ENCODE results near the gene MAP4K5. TPM values are rescaled to one million over a fixed set of nuclear protein-coding genes. Genes with fewer than 3 reads are reported as not detected.

The MAP4K5 gene
- total and polyA plus RNA-seq, 2 of the 13 experiments (the other 11 are each of a cell fraction or from before 2014, with no cell fraction given), result 12.7 to 23.9 TPM

- CTCF ChIA-PET (ENCODE audit: low intra/inter-chr PET ratio, low total read pairs), result no interaction called here
- no peak for FAIRE-seq
Measured at GRCh38 chr14:50562841-50563240, 30.5 kb upstream of the MAP4K5 start.

More at GRCh38 chr14:50562841-50563240, 30.5 kb upstream of the MAP4K5 start:
- ATAC-seq, result no peak
- H3K4me3 ChIP-seq (replicated peaks in 1 of 3; ENCODE audit: insufficient read depth in 1 of 3, low read depth in 2 of 3, low read length in 3 of 3), result no peak overlapping the region
- no peak for DNase-seq (ENCODE audit: low spot score)
- H3K27me3 ChIP-seq (ENCODE audit: control insufficient read depth in 1 of 2, insufficient read depth in 2 of 2, low read length in 2 of 2), result peaks cover 1 to 27% of the 10 kb centered on the region in 2 experiments
- TF ChIP-seq MAF1 (CRISPR knock-in tag; IDR thresholded peaks at IDR 0.05; ENCODE audit: borderline replicate concordance) (no peak), ATF3 (CRISPR knock-in tag; IDR thresholded peaks at IDR 0.05) (no peak), POLR2A (IDR thresholded peaks at IDR 0.05; ENCODE audit: insufficient read depth in 1 of 2, low read depth in 2 of 2, low read length in 2 of 2) (no peak), KLF13 (CRISPR knock-in tag; IDR thresholded peaks at IDR 0.05) (no peak), ZMYM3 (CRISPR knock-in tag; IDR thresholded peaks at IDR 0.05) (no peak), SRSF1 (optimal IDR thresholded peaks at IDR 0.05; ENCODE audit: low read depth, low read length) (no peak), ZNF607 (CRISPR knock-in tag; IDR thresholded peaks at IDR 0.05; ENCODE audit: borderline replicate concordance) (no peak), SOX6 (IDR thresholded peaks at IDR 0.05) (no peak), SOX6 (CRISPR knock-in tag; IDR thresholded peaks at IDR 0.05) (no peak), ATRX (CRISPR knock-in tag; IDR thresholded peaks at IDR 0.05; ENCODE audit: borderline replicate concordance) (no peak)
- TF ChIP-seq, protein P1, sequence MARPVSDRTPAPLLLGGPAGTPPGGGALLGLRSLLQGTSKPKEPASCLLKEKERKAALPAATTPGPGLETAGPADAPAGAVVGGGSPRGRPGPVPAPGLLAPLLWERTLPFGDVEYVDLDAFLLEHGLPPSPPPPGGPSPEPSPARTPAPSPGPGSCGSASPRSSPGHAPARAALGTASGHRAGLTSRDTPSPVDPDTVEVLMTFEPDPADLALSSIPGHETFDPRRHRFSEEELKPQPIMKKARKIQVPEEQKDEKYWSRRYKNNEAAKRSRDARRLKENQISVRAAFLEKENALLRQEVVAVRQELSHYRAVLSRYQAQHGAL (CRISPR knock-in tag; IDR thresholded peaks at IDR 0.05; ENCODE audit: not compliant biosample characterization), result no peak
- TF ChIP-seq, protein P2, sequence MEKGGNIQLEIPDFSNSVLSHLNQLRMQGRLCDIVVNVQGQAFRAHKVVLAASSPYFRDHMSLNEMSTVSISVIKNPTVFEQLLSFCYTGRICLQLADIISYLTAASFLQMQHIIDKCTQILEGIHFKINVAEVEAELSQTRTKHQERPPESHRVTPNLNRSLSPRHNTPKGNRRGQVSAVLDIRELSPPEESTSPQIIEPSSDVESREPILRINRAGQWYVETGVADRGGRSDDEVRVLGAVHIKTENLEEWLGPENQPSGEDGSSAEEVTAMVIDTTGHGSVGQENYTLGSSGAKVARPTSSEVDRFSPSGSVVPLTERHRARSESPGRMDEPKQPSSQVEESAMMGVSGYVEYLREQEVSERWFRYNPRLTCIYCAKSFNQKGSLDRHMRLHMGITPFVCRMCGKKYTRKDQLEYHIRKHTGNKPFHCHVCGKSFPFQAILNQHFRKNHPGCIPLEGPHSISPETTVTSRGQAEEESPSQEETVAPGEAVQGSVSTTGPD (CRISPR knock-in tag; IDR thresholded peaks at IDR 0.05), result no peak
- TF ChIP-seq, protein P3, sequence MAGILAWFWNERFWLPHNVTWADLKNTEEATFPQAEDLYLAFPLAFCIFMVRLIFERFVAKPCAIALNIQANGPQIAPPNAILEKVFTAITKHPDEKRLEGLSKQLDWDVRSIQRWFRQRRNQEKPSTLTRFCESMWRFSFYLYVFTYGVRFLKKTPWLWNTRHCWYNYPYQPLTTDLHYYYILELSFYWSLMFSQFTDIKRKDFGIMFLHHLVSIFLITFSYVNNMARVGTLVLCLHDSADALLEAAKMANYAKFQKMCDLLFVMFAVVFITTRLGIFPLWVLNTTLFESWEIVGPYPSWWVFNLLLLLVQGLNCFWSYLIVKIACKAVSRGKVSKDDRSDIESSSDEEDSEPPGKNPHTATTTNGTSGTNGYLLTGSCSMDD (CRISPR knock-in tag; IDR thresholded peaks at IDR 0.05), result no peak
- TF ChIP-seq, protein P4, sequence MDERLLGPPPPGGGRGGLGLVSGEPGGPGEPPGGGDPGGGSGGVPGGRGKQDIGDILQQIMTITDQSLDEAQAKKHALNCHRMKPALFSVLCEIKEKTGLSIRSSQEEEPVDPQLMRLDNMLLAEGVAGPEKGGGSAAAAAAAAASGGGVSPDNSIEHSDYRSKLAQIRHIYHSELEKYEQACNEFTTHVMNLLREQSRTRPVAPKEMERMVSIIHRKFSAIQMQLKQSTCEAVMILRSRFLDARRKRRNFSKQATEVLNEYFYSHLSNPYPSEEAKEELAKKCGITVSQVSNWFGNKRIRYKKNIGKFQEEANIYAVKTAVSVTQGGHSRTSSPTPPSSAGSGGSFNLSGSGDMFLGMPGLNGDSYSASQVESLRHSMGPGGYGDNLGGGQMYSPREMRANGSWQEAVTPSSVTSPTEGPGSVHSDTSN (CRISPR knock-in tag; IDR thresholded peaks at IDR 0.05), result no peak
- H3K36me3 ChIP-seq (replicated peaks in 1 of 2; ENCODE audit: control insufficient read depth in 1 of 2, insufficient read depth in 2 of 2, low read length in 2 of 2), result no peaks in the 10 kb centered on the region
- H3K4me1 ChIP-seq (ENCODE audit: insufficient read depth, low read length), result peaks cover 9% of the 10 kb centered on the region
- H3K4me2 ChIP-seq (ENCODE audit: low read depth, low read length), result no peak overlapping the region
- H4K20me1 ChIP-seq (ENCODE audit: insufficient read depth, low read length), result no peaks in the 10 kb centered on the region
- H3K79me2 ChIP-seq (ENCODE audit: insufficient read depth, low read length), result no peaks in the 10 kb centered on the region
- in situ Hi-C loops (cut with HindIII; ENCODE audit: extremely low pct_ligation_motif_present, low pct_unique_long_range_greater_than_20kb), result no loop called here
- H3K9ac ChIP-seq (ENCODE audit: insufficient read depth, low read depth, low read length), result no peak overlapping the region
- intact Hi-C loops (cut with micrococcal nuclease; ENCODE audit: unreplicated experiment), result no loop called here
- no TSS peak for BruUV-seq (replicated peaks)
- no peak overlapping the region for H2AFZ ChIP-seq (ENCODE audit: low read length)
- POLR2A ChIA-PET, result no interaction called here
- H3K9me3 ChIP-seq (ENCODE audit: low read length), result no peaks in the 10 kb centered on the region
- WGBS (ENCODE audit: low lambda C conversion rate), result 7% methylated on average over 1 of the region's 1 CpG
- H3K27ac ChIP-seq (ENCODE audit: extremely low read length, insufficient read depth, low read length), result no peak overlapping the region
